Endothelial cell of umbilical vein (primary cell): ENCODE results near the gene HCFC1. TPM values are rescaled to one million over a fixed set of nuclear protein-coding genes. Genes with fewer than 3 reads are reported as not detected.

Experiments
- BruUV-seq: library from RNA; stranded (reverse); fragments of 400-500 nt; replicated peaks from 2 replicates; lab custom pipeline; 2021; lab: Mats Ljungman, UMichigan
- CTCF ChIA-PET: fragments of 300-600, 350-600 bp; sonication (Branson Sonifier 250); formaldehyde crosslinking; loops from one replicate; lab custom pipeline; 2021; ENCODE audit warnings: antibody characterized with exemption, inconsistent platforms; lab: Charles Lee
- POLR2A ChIA-PET: fragments of 300-600, 350-600 bp; sonication (Branson Sonifier 250); formaldehyde crosslinking; loops from one replicate; lab custom pipeline; 2021; ENCODE audit warnings: antibody characterized with exemption, inconsistent platforms; lab: Charles Lee
- DNase-seq: peaks from one replicate; pipeline ENCODE4 v3.0.0-alpha.2; 2011; ENCODE audit warnings: low read depth, low spot score
- FAIRE-seq: peaks from 2 replicates; lab custom pipeline; 2011; peaks lifted over from hg19 to GRCh38; lab: Jason Lieb, UNC
- H2AFZ ChIP-seq: 2 replicates; pipeline ENCODE4 v1.6.0; 2012; ENCODE audit warnings: low read depth, low read length, control low read depth, inconsistent platforms
- H3K27ac ChIP-seq: 2 replicates; pipeline ENCODE4 v1.5.1; 2011; ENCODE audit warnings: low read depth, mild to moderate bottlenecking, control low read depth, low read length, moderate library complexity; ENCODE audit not compliant: insufficient read depth
- H3K27me3 ChIP-seq, 2 experiments: 2 replicates each; pipeline versions ENCODE4 v1.6.0 to v1.6.1; 2011; ENCODE audit warnings: low read length in 2 of 2, mixed read lengths in 1 of 2; ENCODE audit not compliant: control insufficient read depth in 2 of 2, insufficient read depth in 2 of 2
- H3K36me3 ChIP-seq, 2 experiments: 2 replicates in 1 of 2; 3 replicates in 1 of 2; pipeline ENCODE4 v1.5.1; 2011; ENCODE audit warnings: low read length in 2 of 2, mild to moderate bottlenecking in 1 of 2, moderate library complexity in 1 of 2; ENCODE audit not compliant: control insufficient read depth in 2 of 2, insufficient read depth in 2 of 2; ENCODE audit errors: extremely low read depth in 1 of 2
- H3K4me1 ChIP-seq: 3 replicates; pipeline ENCODE4 v1.5.1; 2011; ENCODE audit warnings: mild to moderate bottlenecking, low read length; ENCODE audit not compliant: control insufficient read depth, insufficient read depth; ENCODE audit errors: extremely low read depth
- H3K4me2 ChIP-seq: 2 replicates; pipeline ENCODE4 v1.6.1; 2011; ENCODE audit warnings: low read length, control low read depth, mixed read lengths; ENCODE audit not compliant: insufficient read depth
- H3K4me3 ChIP-seq, 3 experiments: fragments of 200-600 bp in 1 of 3; sonication (generic), shearing (Covaris generic) in 1 of 3; replicated peaks in 1 of 3; 2 replicates each; pipeline ENCODE4 v1.5.1; 2011 to 2016; ENCODE audit warnings: control low read depth in 3 of 3, low read length in 3 of 3, mild to moderate bottlenecking in 2 of 3, inconsistent platforms in 1 of 3, low read depth in 1 of 3, moderate library complexity in 1 of 3; ENCODE audit not compliant: insufficient read depth in 1 of 3
- H3K79me2 ChIP-seq: 2 replicates; pipeline ENCODE4 v1.6.0; 2012; ENCODE audit warnings: low read length, inconsistent platforms; ENCODE audit not compliant: control insufficient read depth, insufficient read depth
- H3K9ac ChIP-seq: replicated peaks from 2 replicates; pipeline ENCODE3; 2011; ENCODE audit warnings: low read length, control low read depth; ENCODE audit not compliant: insufficient read depth; ENCODE audit errors: extremely low read depth
- H3K9me1 ChIP-seq: replicated peaks from 3 replicates; pipeline ENCODE4 v1.6.0; 2011; ENCODE audit warnings: mild to moderate bottlenecking, low read length; ENCODE audit not compliant: control insufficient read depth, insufficient read depth; ENCODE audit errors: extremely low read depth
- H3K9me3 ChIP-seq: replicated peaks from 2 replicates; pipeline ENCODE4 v1.5.1; 2012; ENCODE audit warnings: low read length, inconsistent platforms; ENCODE audit not compliant: control insufficient read depth, insufficient read depth
- H4K20me1 ChIP-seq: replicated peaks from 2 replicates; pipeline ENCODE3; 2011; ENCODE audit warnings: mild to moderate bottlenecking, low read length; ENCODE audit not compliant: control insufficient read depth, insufficient read depth; ENCODE audit errors: extremely low read depth
- EZH2 ChIP-seq: IDR thresholded peaks from 2 replicates; pipeline ENCODE4 v1.6.1; 2012; ENCODE audit warnings: borderline replicate concordance, low read depth, mild to moderate bottlenecking, moderate library complexity, low read length, inconsistent platforms; ENCODE audit not compliant: severe bottlenecking
- FOS ChIP-seq: IDR thresholded peaks from 2 replicates; pipeline ENCODE4 v1.6.1; 2011; ENCODE audit warnings: mild to moderate bottlenecking, low read length, moderate library complexity, borderline replicate concordance; ENCODE audit not compliant: insufficient read depth
- GATA2 ChIP-seq: IDR thresholded peaks from 2 replicates; pipeline ENCODE4 v1.7.0; 2011; ENCODE audit warnings: low read depth, mild to moderate bottlenecking, moderate library complexity, mixed read lengths, low read length; ENCODE audit not compliant: insufficient read length, insufficient read depth
- JUN ChIP-seq: IDR thresholded peaks from 2 replicates; pipeline ENCODE4 v1.6.1; 2011; ENCODE audit warnings: borderline replicate concordance, low read depth; ENCODE audit not compliant: insufficient read length, insufficient read depth
- MYC ChIP-seq: IDR thresholded peaks from one replicate; pipeline ENCODE4 v1.6.1; 2011; ENCODE audit warnings: mild to moderate bottlenecking, low read depth, low read length
- POLR2A ChIP-seq: IDR thresholded peaks from 2 replicates; pipeline ENCODE4 v1.6.1; 2012; ENCODE audit warnings: low read depth, mild to moderate bottlenecking, control low read depth, low read length
- POLR2AphosphoS5 ChIP-seq: IDR thresholded peaks from 2 replicates; pipeline ENCODE4 v1.6.1; 2012; ENCODE audit warnings: low read depth, mild to moderate bottlenecking, control low read depth, low read length, moderate library complexity; ENCODE audit not compliant: insufficient read depth
- dilution Hi-C: fragments of 300-500 bp; cut with MboI; formaldehyde crosslinking; loops from one replicate; pipeline ENCODE4 v1.15.0; 2019; ENCODE audit warnings: low sequenced_read_pairs; ENCODE audit not compliant: extremely low pct_ligation_motif_present
- intact Hi-C: fragments of 100-400 bp; cut with micrococcal nuclease; formaldehyde crosslinking; loops from one replicate; pipeline ENCODE4 v1.10.0; 2022
- polyA plus RNA-seq, 4 experiments: library from polyadenylated mRNA; depleted of rRNA in 3 of 4; stranded (reverse) in 3 of 4; unstranded in 1 of 4; fragments of >200 nt; gene quantifications; 2 replicates each; pipeline versions ENCODE4 v1.2.1 to v1.2.3, GENCODE V29; 2011 to 2012; ENCODE audit warnings: missing spikeins in 1 of 4
- total RNA-seq: library from RNA; stranded (reverse); gene quantifications from 2 replicates; pipeline ENCODE4 v1.2.3, GENCODE V29; 2021
- TF ChIP-seq, protein P1 (sequence below): IDR thresholded peaks from 2 replicates; pipeline ENCODE4 v1.6.1; 2011; ENCODE audit not compliant: insufficient read depth, insufficient read length
- TF ChIP-seq, protein P2 (sequence below), 2 donors: IDR thresholded peaks; 1 replicate in 1 of 2; 2 replicates in 1 of 2; pipeline ENCODE4 v1.5.1; 2011; ENCODE audit warnings: low read length in 2 of 2, mild to moderate bottlenecking in 2 of 2, moderate library complexity in 2 of 2, control low read depth in 1 of 2, inconsistent platforms in 1 of 2, low read depth in 1 of 2; ENCODE audit not compliant: insufficient read depth in 1 of 2; ENCODE audit errors: extremely low read depth in 1 of 2

Gene HCFC1
- total and polyA plus RNA-seq, 2 donors (not counting 3 experiments of a cell fraction or from before 2014, with no cell fraction given): 15.9 to 85.9 TPM

- H3K4me1 ChIP-seq: peaks cover 37% of the 10 kb centered on the region
- no peaks in the 10 kb centered on the region for H3K9me3 ChIP-seq
- dilution Hi-C loops (no loop called here), intact Hi-C loops (no loop called here)
- H3K4me3 ChIP-seq: no peak overlapping the region
- H3K4me2 ChIP-seq: no peak overlapping the region
- peaks cover 30% of the 10 kb centered on the region for H3K79me2 ChIP-seq
- no peak overlapping the region for H3K9ac ChIP-seq
- H3K27me3 ChIP-seq: no peaks in the 10 kb centered on the region
- no peak for DNase-seq
- ChIA-PET POLR2A (interaction anchor here (0.6 kb wide), 1 partner anchor 163 kb away, joined by 7 read pairs; no protein-coding TSS in a partner anchor), CTCF (interaction anchor here (2.2 to 9.0 kb wide), 2 partner anchors 18 to 19 kb away, joined by 10 to 253 read pairs; partner anchors contain the start of gene RENBP)
- peak; percentile 66 for FAIRE-seq
- H4K20me1 ChIP-seq: no peaks in the 10 kb centered on the region
- BruUV-seq: no TSS peak
- peak overlapping the region; percentile 42 for H3K27ac ChIP-seq
- no peak overlapping the region for H2AFZ ChIP-seq
- TF ChIP-seq GATA2: no peak
- TF ChIP-seq MYC: no peak
- no peak for TF ChIP-seq FOS
- TF ChIP-seq POLR2AphosphoS5: no peak
- no peak for TF ChIP-seq POLR2A
- no peak for TF ChIP-seq JUN
- TF ChIP-seq, protein P1, sequence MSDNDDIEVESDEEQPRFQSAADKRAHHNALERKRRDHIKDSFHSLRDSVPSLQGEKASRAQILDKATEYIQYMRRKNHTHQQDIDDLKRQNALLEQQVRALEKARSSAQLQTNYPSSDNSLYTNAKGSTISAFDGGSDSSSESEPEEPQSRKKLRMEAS: no peak
- TF ChIP-seq EZH2: no peak
- TF ChIP-seq, protein P2, sequence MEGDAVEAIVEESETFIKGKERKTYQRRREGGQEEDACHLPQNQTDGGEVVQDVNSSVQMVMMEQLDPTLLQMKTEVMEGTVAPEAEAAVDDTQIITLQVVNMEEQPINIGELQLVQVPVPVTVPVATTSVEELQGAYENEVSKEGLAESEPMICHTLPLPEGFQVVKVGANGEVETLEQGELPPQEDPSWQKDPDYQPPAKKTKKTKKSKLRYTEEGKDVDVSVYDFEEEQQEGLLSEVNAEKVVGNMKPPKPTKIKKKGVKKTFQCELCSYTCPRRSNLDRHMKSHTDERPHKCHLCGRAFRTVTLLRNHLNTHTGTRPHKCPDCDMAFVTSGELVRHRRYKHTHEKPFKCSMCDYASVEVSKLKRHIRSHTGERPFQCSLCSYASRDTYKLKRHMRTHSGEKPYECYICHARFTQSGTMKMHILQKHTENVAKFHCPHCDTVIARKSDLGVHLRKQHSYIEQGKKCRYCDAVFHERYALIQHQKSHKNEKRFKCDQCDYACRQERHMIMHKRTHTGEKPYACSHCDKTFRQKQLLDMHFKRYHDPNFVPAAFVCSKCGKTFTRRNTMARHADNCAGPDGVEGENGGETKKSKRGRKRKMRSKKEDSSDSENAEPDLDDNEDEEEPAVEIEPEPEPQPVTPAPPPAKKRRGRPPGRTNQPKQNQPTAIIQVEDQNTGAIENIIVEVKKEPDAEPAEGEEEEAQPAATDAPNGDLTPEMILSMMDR (IDR thresholded peaks at IDR 0.05; ENCODE audit: extremely low read depth in 1 of 2, insufficient read depth in 1 of 2, low read depth in 1 of 2, low read length in 2 of 2): no peak
- peaks cover 0 to 14% of the 10 kb centered on the region in 2 experiments for H3K36me3 ChIP-seq
- no peaks in the 10 kb centered on the region for H3K9me1 ChIP-seq
Measured at GRCh38 chrX:153929576-153929975, 42.0 kb downstream of the HCFC1 start.
